ENCODE results near the gene SPDYE5.

SPDYE5 gene

GRCh38 chr7:75546237-75547015, 54.3 kb downstream of the SPDYE5 start:
- DNase-seq = no peak
